ENCODE data around the gene SRSF5. TPM values are rescaled to one million over a fixed set of nuclear protein-coding genes. Genes with fewer than 3 reads are reported as not detected.
"Not testable (repeated sequence)": the region's sequence is repeated elsewhere in the genome, so short reads cannot be mapped to it uniquely, and the experiment has no call there.

The SRSF5 gene
- total and polyA plus RNA-seq, 3 experiments from 2014 or later = 291 to 1,226 (median 307) TPM

GRCh38 chr14:69736405-69736804, 30.5 kb upstream of the SRSF5 start:
- POLR2A ChIA-PET; H3K4me3 Mint-ChIP-seq; H3K9me3 ChIP-seq (ENCODE audit: low read length); H3K4me1 ChIP-seq (ENCODE audit: insufficient read depth, low read length); H3K36me3 ChIP-seq (ENCODE audit: insufficient read depth, low read length); DNase-seq; H3K27me3 ChIP-seq (ENCODE audit: insufficient read depth, low read length, poor library complexity, severe bottlenecking); H3K4me3 ChIP-seq (ENCODE audit: low read length); H3K9me3 Mint-ChIP-seq; H3K4me1 Mint-ChIP-seq; H3K36me3 Mint-ChIP-seq; H3K27ac Mint-ChIP-seq; H3K27ac ChIP-seq (ENCODE audit: low read depth, low read length): not testable (repeated sequence)
- CTCF ChIA-PET = interaction anchor here (1.1 to 2.4 kb wide), 2 partner anchors 9 to 152 kb away, joined by 4 to 9 read pairs; no protein-coding TSS in a partner anchor
- H3K27me3 Mint-ChIP-seq = peaks cover 4 to 15% of the 10 kb centered on the region in 2 donors

GRCh38 chr14:69741055-69741454, 25.9 kb upstream of the SRSF5 start:
- no peaks in the 10 kb centered on the region for H3K27me3 ChIP-seq (ENCODE audit: insufficient read depth, low read length, poor library complexity, severe bottlenecking)
- peaks cover 0 to 3% (median 0%) of the 10 kb centered on the region in 5 donors for H3K9me3 Mint-ChIP-seq
- H3K27me3 Mint-ChIP-seq = peaks cover 0 to under 1% of the 10 kb centered on the region in 2 donors
- peaks cover 0 to 4% (median 3%) of the 10 kb centered on the region in 3 donors for H3K4me1 Mint-ChIP-seq
- H3K4me3 Mint-ChIP-seq = no peak overlapping the region
- ChIA-PET POLR2A (no interaction called here), CTCF (interaction anchor here (1.2 to 1.5 kb wide), 3 partner anchors 14 to 166 kb away, joined by 3 to 6 read pairs (median 3); no protein-coding TSS in a partner anchor)
- no peak overlapping the region for H3K27ac Mint-ChIP-seq
- H3K9me3 ChIP-seq (ENCODE audit: low read length) = no peaks in the 10 kb centered on the region
- no peaks in the 10 kb centered on the region for H3K36me3 Mint-ChIP-seq
- no peak overlapping the region for H3K4me3 ChIP-seq (ENCODE audit: low read length)
- no peak for DNase-seq
- H3K36me3 ChIP-seq (ENCODE audit: insufficient read depth, low read length) = no peaks in the 10 kb centered on the region
- H3K27ac ChIP-seq (ENCODE audit: low read depth, low read length) = no peak overlapping the region
- peaks cover 2% of the 10 kb centered on the region for H3K4me1 ChIP-seq (ENCODE audit: insufficient read depth, low read length)

- H3K36me3 ChIP-seq (ENCODE audit: insufficient read depth, low read length) = no peaks in the 10 kb centered on the region
- CTCF ChIA-PET = no interaction called here
- H3K4me3 ChIP-seq (ENCODE audit: low read length) = no peak overlapping the region
- Mint-ChIP-seq H3K36me3 (no peaks in the 10 kb centered on the region), H3K9me3 (no peaks in the 10 kb centered on the region), H3K27me3 (peaks cover 3% of the 10 kb centered on the region in 2 donors), H3K27ac (no peak overlapping the region), H3K4me1 (peaks cover 2 to 7% (median 7%) of the 10 kb centered on the region in 3 donors), H3K4me3 (no peak overlapping the region)
- POLR2A ChIA-PET = no interaction called here
- no peaks in the 10 kb centered on the region for H3K9me3 ChIP-seq (ENCODE audit: low read length)
- no peak for DNase-seq
- no peaks in the 10 kb centered on the region for H3K27me3 ChIP-seq (ENCODE audit: insufficient read depth, low read length, poor library complexity, severe bottlenecking)
- peaks cover 4% of the 10 kb centered on the region for H3K4me1 ChIP-seq (ENCODE audit: insufficient read depth, low read length)
- H3K27ac ChIP-seq (ENCODE audit: low read depth, low read length) = no peak overlapping the region
Measured at GRCh38 chr14:69749956-69750355, 17.0 kb upstream of the SRSF5 start.

GRCh38 chr14:69750495-69750894, 16.4 kb upstream of the SRSF5 start:
- Histone ChIP-seq H3K4me1 (ENCODE audit: insufficient read depth, low read length) (peaks cover 9% of the 10 kb centered on the region), H3K27me3 (ENCODE audit: insufficient read depth, low read length, poor library complexity, severe bottlenecking) (no peaks in the 10 kb centered on the region), H3K4me3 (ENCODE audit: low read length) (no peak overlapping the region), H3K27ac (ENCODE audit: low read depth, low read length) (no peak overlapping the region), H3K36me3 (ENCODE audit: insufficient read depth, low read length) (no peaks in the 10 kb centered on the region), H3K9me3 (ENCODE audit: low read length) (no peaks in the 10 kb centered on the region)
- CTCF ChIA-PET = no interaction called here
- DNase-seq = no peak
- peaks cover 3% of the 10 kb centered on the region in 2 donors for H3K27me3 Mint-ChIP-seq
- no peak overlapping the region for H3K27ac Mint-ChIP-seq
- POLR2A ChIA-PET = no interaction called here
- H3K36me3 Mint-ChIP-seq = no peaks in the 10 kb centered on the region
- peaks cover 6 to 11% (median 11%) of the 10 kb centered on the region in 3 donors for H3K4me1 Mint-ChIP-seq
- no peaks in the 10 kb centered on the region for H3K9me3 Mint-ChIP-seq
- no peak overlapping the region for H3K4me3 Mint-ChIP-seq

- H3K4me1 ChIP-seq (ENCODE audit: insufficient read depth, low read length) = peaks cover 14% of the 10 kb centered on the region
- Mint-ChIP-seq H3K36me3 (no peaks in the 10 kb centered on the region), H3K27me3 (peaks cover 3% of the 10 kb centered on the region in 2 donors), H3K4me1 (peaks cover 9 to 10% (median 9%) of the 10 kb centered on the region in 3 donors), H3K27ac (no peak overlapping the region), H3K9me3 (no peaks in the 10 kb centered on the region), H3K4me3 (no peak overlapping the region)
- ChIA-PET POLR2A (interaction anchor here (0.7 kb wide), 1 partner anchor 19 kb away, joined by 5 read pairs; no protein-coding TSS in a partner anchor), CTCF (no interaction called here)
- H3K27ac ChIP-seq (ENCODE audit: low read depth, low read length) = no peak overlapping the region
- no peak overlapping the region for H3K4me3 ChIP-seq (ENCODE audit: low read length)
- no peaks in the 10 kb centered on the region for H3K36me3 ChIP-seq (ENCODE audit: insufficient read depth, low read length)
- no peaks in the 10 kb centered on the region for H3K27me3 ChIP-seq (ENCODE audit: insufficient read depth, low read length, poor library complexity, severe bottlenecking)
- no peak for DNase-seq
- H3K9me3 ChIP-seq (ENCODE audit: low read length) = no peaks in the 10 kb centered on the region
Measured at GRCh38 chr14:69752773-69753172, 14.2 kb upstream of the SRSF5 start.

- no peak for DNase-seq
- no peak overlapping the region for H3K4me3 Mint-ChIP-seq
- H3K9me3 Mint-ChIP-seq = no peaks in the 10 kb centered on the region
- Histone ChIP-seq H3K27ac (ENCODE audit: low read depth, low read length) (no peak overlapping the region), H3K9me3 (ENCODE audit: low read length) (no peaks in the 10 kb centered on the region), H3K4me3 (ENCODE audit: low read length) (no peak overlapping the region), H3K4me1 (ENCODE audit: insufficient read depth, low read length) (peaks cover 14% of the 10 kb centered on the region), H3K27me3 (ENCODE audit: insufficient read depth, low read length, poor library complexity, severe bottlenecking) (no peaks in the 10 kb centered on the region), H3K36me3 (ENCODE audit: insufficient read depth, low read length) (no peaks in the 10 kb centered on the region)
- POLR2A ChIA-PET = no interaction called here
- CTCF ChIA-PET = no interaction called here
- no peak overlapping the region for H3K27ac Mint-ChIP-seq
- peaks cover 3% of the 10 kb centered on the region in 2 donors for H3K27me3 Mint-ChIP-seq
- no peaks in the 10 kb centered on the region for H3K36me3 Mint-ChIP-seq
- peaks cover 9 to 10% (median 9%) of the 10 kb centered on the region in 3 donors for H3K4me1 Mint-ChIP-seq
Measured at GRCh38 chr14:69753860-69754259, 13.1 kb upstream of the SRSF5 start.

GRCh38 chr14:69754487-69754886, 12.5 kb upstream of the SRSF5 start:
- DNase-seq = no peak
- ChIA-PET POLR2A (interaction anchor here (0.6 kb wide), 1 partner anchor 129 kb away, joined by 4 read pairs; no protein-coding TSS in a partner anchor), CTCF (no interaction called here)
- Mint-ChIP-seq H3K36me3 (no peaks in the 10 kb centered on the region), H3K9me3 (no peaks in the 10 kb centered on the region), H3K4me1 (peaks cover 9 to 10% (median 9%) of the 10 kb centered on the region in 3 donors), H3K27me3 (peaks cover 3% of the 10 kb centered on the region in 2 donors), H3K4me3 (no peak overlapping the region), H3K27ac (no peak overlapping the region)
- Histone ChIP-seq H3K27ac (ENCODE audit: low read depth, low read length) (no peak overlapping the region), H3K4me1 (ENCODE audit: insufficient read depth, low read length) (peaks cover 14% of the 10 kb centered on the region), H3K27me3 (ENCODE audit: insufficient read depth, low read length, poor library complexity, severe bottlenecking) (no peaks in the 10 kb centered on the region), H3K4me3 (ENCODE audit: low read length) (no peak overlapping the region), H3K36me3 (ENCODE audit: insufficient read depth, low read length) (no peaks in the 10 kb centered on the region), H3K9me3 (ENCODE audit: low read length) (no peaks in the 10 kb centered on the region)

GRCh38 chr14:69755296-69755695, 11.6 kb upstream of the SRSF5 start:
- H3K27me3 ChIP-seq (ENCODE audit: insufficient read depth, low read length, poor library complexity, severe bottlenecking) = no peaks in the 10 kb centered on the region
- Mint-ChIP-seq H3K27ac (peak overlapping the region in 3 of 8 donors; percentile 38 to 51 (median 50)), H3K36me3 (no peaks in the 10 kb centered on the region), H3K27me3 (peaks cover 3% of the 10 kb centered on the region in 2 donors), H3K4me3 (no peak overlapping the region), H3K4me1 (peaks cover 9 to 10% (median 9%) of the 10 kb centered on the region in 3 donors), H3K9me3 (no peaks in the 10 kb centered on the region)
- CTCF ChIA-PET = no interaction called here
- POLR2A ChIA-PET = interaction anchor here (1.0 kb wide), 2 partner anchors 11 to 126 kb away, joined by 3 to 4 read pairs; partner anchors contain the start of gene SRSF5
- H3K4me1 ChIP-seq (ENCODE audit: insufficient read depth, low read length) = peaks cover 14% of the 10 kb centered on the region
- H3K4me3 ChIP-seq (ENCODE audit: low read length) = no peak overlapping the region
- H3K36me3 ChIP-seq (ENCODE audit: insufficient read depth, low read length) = no peaks in the 10 kb centered on the region
- H3K9me3 ChIP-seq (ENCODE audit: low read length) = no peaks in the 10 kb centered on the region
- no peak for DNase-seq
- H3K27ac ChIP-seq (ENCODE audit: low read depth, low read length) = no peak overlapping the region
